OCI-LY7 (cell line): ENCODE measurements around the gene CDAN1. TPM values are rescaled to one million over a fixed set of nuclear protein-coding genes. Genes with fewer than 3 reads are reported as not detected.

ENCODE experiments used
- BruUV-seq: library from RNA; stranded (reverse); fragments of 400-500 nt; replicated peaks from 2 replicates; lab custom pipeline; 2021; lab: Mats Ljungman, UMichigan
- CTCF ChIA-PET: fragments of 300-600 bp; sonication (Branson Sonifier 250); formaldehyde crosslinking; loops from one replicate; lab custom pipeline; 2022; ENCODE audit warnings: antibody characterized with exemption; ENCODE audit not compliant: unreplicated experiment; lab: Charles Lee
- POLR2A ChIA-PET: fragments of 300-600 bp; sonication (Branson Sonifier 250); formaldehyde crosslinking; loops from one replicate; lab custom pipeline; 2022; ENCODE audit warnings: antibody characterized with exemption; lab: Charles Lee
- DNase-seq: peaks from one replicate; pipeline ENCODE4 v3.0.0-alpha.2; 2015; ENCODE audit warnings: low spot score
- H2AFZ ChIP-seq: fragments of 200-600 bp; sonication (generic), shearing (Covaris generic); 2 replicates; pipeline ENCODE4 v1.6.1; 2014; ENCODE audit warnings: mild to moderate bottlenecking, antibody characterized with exemption, low read length, moderate library complexity
- H3K27ac ChIP-seq: fragments of 200-600 bp; sonication (generic); 2 replicates; pipeline ENCODE4 v1.5.1; 2014; ENCODE audit warnings: mixed run types, low read depth, mild to moderate bottlenecking, moderate library complexity, low read length, inconsistent platforms; ENCODE audit not compliant: poor library complexity, severe bottlenecking
- H3K36me3 ChIP-seq: fragments of 200-600 bp; sonication (generic); 2 replicates; pipeline ENCODE4 v1.6.1; 2014; ENCODE audit warnings: mild to moderate bottlenecking, antibody characterized with exemption, low read length, moderate library complexity, mixed read lengths; ENCODE audit not compliant: insufficient read depth
- H3K4me1 ChIP-seq: fragments of 200-600 bp; sonication (generic); 2 replicates; pipeline ENCODE4 v1.5.1; 2014; ENCODE audit warnings: mild to moderate bottlenecking, low read length; ENCODE audit not compliant: insufficient read depth, poor library complexity, severe bottlenecking
- H3K4me2 ChIP-seq: fragments of 200-600 bp; sonication (generic); 2 replicates; pipeline ENCODE4 v1.6.1; 2014; ENCODE audit warnings: mild to moderate bottlenecking, low read length
- H3K4me3 ChIP-seq: fragments of 200-600 bp; sonication (generic); 2 replicates; pipeline ENCODE4 v1.5.1; 2014; ENCODE audit warnings: mild to moderate bottlenecking, low read depth, low read length; ENCODE audit not compliant: poor library complexity, severe bottlenecking
- H3K79me2 ChIP-seq: fragments of 200-600 bp; sonication (generic); 2 replicates; pipeline ENCODE4 v1.6.1; 2016; ENCODE audit warnings: low read depth, mild to moderate bottlenecking, low read length, moderate library complexity, mixed read lengths; ENCODE audit not compliant: insufficient read depth
- H3K9me2 ChIP-seq: fragments of 200-600 bp; sonication (generic); 2 replicates; pipeline ENCODE4 v1.6.1; 2016; ENCODE audit warnings: mild to moderate bottlenecking, low read length, mixed read lengths; ENCODE audit not compliant: insufficient read depth
- H3K9me3 ChIP-seq: fragments of 200-600 bp; sonication (generic); 2 replicates; pipeline ENCODE4 v1.6.1; 2014; ENCODE audit warnings: mild to moderate bottlenecking, mixed run types, low read length, mixed read lengths
- H4K20me1 ChIP-seq: fragments of 200-600 bp; sonication (generic); 2 replicates; pipeline ENCODE4 v1.6.1; 2014; ENCODE audit warnings: mild to moderate bottlenecking, antibody characterized with exemption, low read length, moderate library complexity, mixed read lengths; ENCODE audit not compliant: insufficient read depth
- EZH2phosphoT487 ChIP-seq: fragments of 200-600 bp; sonication (generic); IDR thresholded peaks from 2 replicates; pipeline ENCODE4 v1.6.1; 2018; ENCODE audit warnings: low read depth, borderline replicate concordance, mild to moderate bottlenecking, mixed run types, antibody characterized with exemption, low read length, moderate library complexity, mixed read lengths
- intact Hi-C: fragments of 100-400 bp; cut with micrococcal nuclease; formaldehyde crosslinking; loops from one replicate; pipeline ENCODE4 v1.10.0; 2022; ENCODE audit not compliant: unreplicated experiment
- total RNA-seq, 2 experiments: library from RNA; depleted of rRNA in 1 of 2; stranded (reverse); fragments of >200 nt in 1 of 2; shearing (Covaris generic) in 1 of 2; gene quantifications; 2 replicates each; pipeline ENCODE4 v1.2.3, GENCODE V29; 2014 to 2022
- TF ChIP-seq, protein P1 (sequence below): fragments of 200-600 bp; sonication (generic); conservative IDR thresholded peaks from 2 replicates; pipeline ENCODE4 v1.5.1; 2014; ENCODE audit warnings: mild to moderate bottlenecking, antibody characterized with exemption, low read length, moderate library complexity, mixed read lengths

CDAN1 gene
- total RNA-seq, 2 experiments from 2014 or later, result 28.9 to 29.5 TPM

DNA sequence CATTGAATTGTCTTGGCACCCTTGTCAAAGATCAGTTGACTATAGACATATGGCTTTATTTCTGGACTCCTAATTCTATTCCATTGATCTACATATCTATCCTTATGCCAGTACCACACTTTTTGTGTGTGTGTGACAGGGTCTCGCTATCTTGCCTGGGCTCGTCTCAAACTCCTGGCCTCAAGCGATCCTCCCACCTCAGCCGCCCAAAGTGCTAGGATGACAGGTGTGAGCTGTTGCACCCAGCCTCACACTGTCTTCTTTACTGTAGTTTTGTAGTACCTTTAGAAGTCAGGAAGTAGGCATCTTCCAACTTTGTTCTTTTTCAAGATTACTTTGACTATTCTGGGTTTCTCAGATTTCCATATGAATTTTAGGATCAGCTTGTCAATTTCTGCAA lies 24.3 kb downstream of the CDAN1 start:
- no peak overlapping the region for H2AFZ ChIP-seq
- intact Hi-C loops, result no loop called here
- H3K4me3 ChIP-seq, result no peak overlapping the region
- ChIA-PET POLR2A (no interaction called here), CTCF (no interaction called here)
- H3K79me2 ChIP-seq, result no peaks in the 10 kb centered on the region
- H3K4me1 ChIP-seq, result no peaks in the 10 kb centered on the region
- H3K9me3 ChIP-seq, result no peaks in the 10 kb centered on the region
- peaks cover 3% of the 10 kb centered on the region; the same call in 1 of the 2 replicates for H3K36me3 ChIP-seq
- H3K4me2 ChIP-seq, result no peak overlapping the region
- H3K9me2 ChIP-seq, result no peaks in the 10 kb centered on the region
- H3K27ac ChIP-seq, result no peak overlapping the region
- H4K20me1 ChIP-seq, result no peaks in the 10 kb centered on the region
- DNase-seq, result no peak
- no peak for TF ChIP-seq EZH2phosphoT487
- TF ChIP-seq, protein P1, sequence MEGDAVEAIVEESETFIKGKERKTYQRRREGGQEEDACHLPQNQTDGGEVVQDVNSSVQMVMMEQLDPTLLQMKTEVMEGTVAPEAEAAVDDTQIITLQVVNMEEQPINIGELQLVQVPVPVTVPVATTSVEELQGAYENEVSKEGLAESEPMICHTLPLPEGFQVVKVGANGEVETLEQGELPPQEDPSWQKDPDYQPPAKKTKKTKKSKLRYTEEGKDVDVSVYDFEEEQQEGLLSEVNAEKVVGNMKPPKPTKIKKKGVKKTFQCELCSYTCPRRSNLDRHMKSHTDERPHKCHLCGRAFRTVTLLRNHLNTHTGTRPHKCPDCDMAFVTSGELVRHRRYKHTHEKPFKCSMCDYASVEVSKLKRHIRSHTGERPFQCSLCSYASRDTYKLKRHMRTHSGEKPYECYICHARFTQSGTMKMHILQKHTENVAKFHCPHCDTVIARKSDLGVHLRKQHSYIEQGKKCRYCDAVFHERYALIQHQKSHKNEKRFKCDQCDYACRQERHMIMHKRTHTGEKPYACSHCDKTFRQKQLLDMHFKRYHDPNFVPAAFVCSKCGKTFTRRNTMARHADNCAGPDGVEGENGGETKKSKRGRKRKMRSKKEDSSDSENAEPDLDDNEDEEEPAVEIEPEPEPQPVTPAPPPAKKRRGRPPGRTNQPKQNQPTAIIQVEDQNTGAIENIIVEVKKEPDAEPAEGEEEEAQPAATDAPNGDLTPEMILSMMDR, result no peak
- BruUV-seq, result no TSS peak

DNA sequence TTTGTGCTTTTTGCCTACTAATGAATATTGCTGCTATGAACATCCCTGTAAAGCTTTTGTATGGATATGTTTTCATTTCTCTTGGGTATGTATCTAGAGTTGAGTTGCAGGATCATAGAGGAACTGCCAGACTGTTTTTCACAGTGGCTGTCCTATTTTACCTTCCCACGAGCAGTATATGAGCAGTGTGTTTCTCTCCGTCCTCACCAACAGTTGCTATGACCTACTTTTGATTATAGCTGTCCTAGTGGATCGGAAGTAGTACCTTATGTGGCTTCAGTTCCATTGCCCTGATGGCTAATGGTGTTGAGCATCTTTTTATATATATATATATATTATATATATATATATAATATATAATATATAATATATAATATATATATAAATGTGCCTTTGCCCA lies 25.2 kb downstream of the CDAN1 start:
- H3K36me3 ChIP-seq, result peaks cover 3% of the 10 kb centered on the region; the same call in 1 of the 2 replicates
- H3K79me2 ChIP-seq, result no peaks in the 10 kb centered on the region
- no peak overlapping the region for H2AFZ ChIP-seq
- intact Hi-C loops, result no loop called here
- H3K27ac ChIP-seq, result no peak overlapping the region
- H3K9me2 ChIP-seq, result no peaks in the 10 kb centered on the region
- POLR2A ChIA-PET, result interaction anchor here (0.6 kb wide), 1 partner anchor 286 kb away, joined by 6 read pairs; no protein-coding TSS in a partner anchor
- no peaks in the 10 kb centered on the region for H4K20me1 ChIP-seq
- no TSS peak for BruUV-seq
- CTCF ChIA-PET, result no interaction called here
- H3K9me3 ChIP-seq, result no peaks in the 10 kb centered on the region
- no peak overlapping the region for H3K4me2 ChIP-seq
- no peak for DNase-seq
- H3K4me1 ChIP-seq, result no peaks in the 10 kb centered on the region
- no peak overlapping the region for H3K4me3 ChIP-seq
- TF ChIP-seq EZH2phosphoT487, result no peak
- TF ChIP-seq, protein P1, result no peak

DNA sequence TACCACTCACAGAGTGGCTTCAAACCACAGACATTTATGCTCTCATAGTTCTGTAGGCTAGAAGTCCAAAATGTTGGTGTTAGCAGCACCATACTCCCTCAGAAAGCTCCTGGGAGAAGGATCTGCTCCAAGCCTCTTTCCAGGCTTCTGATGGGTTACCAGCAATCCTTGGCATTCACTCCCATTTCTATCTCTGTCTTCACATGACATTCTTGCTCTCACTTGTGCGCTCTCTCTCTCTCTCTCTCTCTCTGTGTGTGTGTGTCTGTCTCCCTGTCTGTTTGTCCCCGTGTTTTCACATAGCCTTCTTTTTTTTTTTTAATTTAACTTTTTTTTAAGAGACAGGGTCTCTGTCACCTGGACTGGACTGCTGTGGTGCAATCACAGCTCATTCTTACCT lies 26.3 kb downstream of the CDAN1 start:
- ChIA-PET CTCF (no interaction called here), POLR2A (interaction anchor here (0.7 kb wide), 1 partner anchor 15 kb away, joined by 3 read pairs; no protein-coding TSS in a partner anchor)
- H3K27ac ChIP-seq, result no peak overlapping the region
- no peaks in the 10 kb centered on the region for H3K79me2 ChIP-seq
- DNase-seq, result no peak
- H3K4me3 ChIP-seq, result no peak overlapping the region
- no peak for TF ChIP-seq EZH2phosphoT487
- TF ChIP-seq, protein P1, result no peak
- BruUV-seq, result no TSS peak
- intact Hi-C loops, result no loop called here
- H3K4me1 ChIP-seq, result no peaks in the 10 kb centered on the region
- no peaks in the 10 kb centered on the region for H3K9me3 ChIP-seq
- H3K4me2 ChIP-seq, result no peak overlapping the region
- peaks cover 3% of the 10 kb centered on the region; the same call in 1 of the 2 replicates for H3K36me3 ChIP-seq
- no peaks in the 10 kb centered on the region for H3K9me2 ChIP-seq
- no peak overlapping the region for H2AFZ ChIP-seq
- H4K20me1 ChIP-seq, result no peaks in the 10 kb centered on the region
